Keratinocyte (primary cell): Measurements from ENCODE around the gene SIDT1.

Experiments
- EZH2 ChIP-seq: IDR thresholded peaks from one replicate; pipeline ENCODE4 v1.6.1; 2012; ENCODE audit warnings: inconsistent platforms, mild to moderate bottlenecking, low read length, moderate library complexity
- TF ChIP-seq, protein P1 (sequence below), 3 experiments: IDR thresholded peaks in 1 of 3; conservative IDR thresholded peaks in 1 of 3; optimal IDR thresholded peaks in 1 of 3; 2 replicates in 2 of 3; 3 replicates in 1 of 3; pipeline versions ENCODE3 to v1.5.1; 2011; ENCODE audit warnings: low read length in 3 of 3, mild to moderate bottlenecking in 3 of 3, moderate library complexity in 2 of 3, control low read depth in 1 of 3, inconsistent platforms in 1 of 3; ENCODE audit not compliant: insufficient read depth in 2 of 3; ENCODE audit errors: extremely low read depth in 1 of 3

DNA sequence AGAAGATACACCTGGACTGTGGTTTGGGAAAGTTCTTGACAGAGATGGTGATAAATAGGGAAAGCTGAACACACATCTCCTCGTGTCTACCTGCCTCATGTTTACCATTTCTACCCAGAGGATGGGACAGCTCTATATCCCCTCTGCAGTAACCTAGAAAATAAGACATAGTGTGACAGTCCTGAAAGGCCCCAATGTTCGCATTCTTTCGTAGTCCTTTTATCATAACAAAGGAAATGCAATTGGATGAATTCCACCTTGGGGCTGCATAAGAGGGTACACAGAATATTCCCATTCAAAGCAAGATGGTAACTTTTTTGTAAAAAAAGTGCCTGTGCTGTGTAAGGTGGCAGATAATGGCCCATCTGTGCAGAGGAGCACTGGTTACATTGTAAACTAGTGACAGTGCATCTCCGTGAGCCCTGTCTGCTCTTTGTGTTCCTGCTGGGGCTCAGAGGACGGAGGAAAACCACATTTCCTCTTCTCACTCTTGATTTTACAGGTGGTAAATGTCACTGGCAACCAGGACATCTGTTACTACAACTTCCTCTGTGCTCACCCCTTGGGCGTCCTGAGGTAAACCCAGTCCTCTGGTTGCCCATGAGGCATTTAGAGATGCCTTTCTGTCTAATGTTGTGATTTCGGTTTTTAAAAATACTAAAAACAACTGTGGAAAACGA lies 74.3 kb downstream of the SIDT1 start:
- TF ChIP-seq, protein P1, sequence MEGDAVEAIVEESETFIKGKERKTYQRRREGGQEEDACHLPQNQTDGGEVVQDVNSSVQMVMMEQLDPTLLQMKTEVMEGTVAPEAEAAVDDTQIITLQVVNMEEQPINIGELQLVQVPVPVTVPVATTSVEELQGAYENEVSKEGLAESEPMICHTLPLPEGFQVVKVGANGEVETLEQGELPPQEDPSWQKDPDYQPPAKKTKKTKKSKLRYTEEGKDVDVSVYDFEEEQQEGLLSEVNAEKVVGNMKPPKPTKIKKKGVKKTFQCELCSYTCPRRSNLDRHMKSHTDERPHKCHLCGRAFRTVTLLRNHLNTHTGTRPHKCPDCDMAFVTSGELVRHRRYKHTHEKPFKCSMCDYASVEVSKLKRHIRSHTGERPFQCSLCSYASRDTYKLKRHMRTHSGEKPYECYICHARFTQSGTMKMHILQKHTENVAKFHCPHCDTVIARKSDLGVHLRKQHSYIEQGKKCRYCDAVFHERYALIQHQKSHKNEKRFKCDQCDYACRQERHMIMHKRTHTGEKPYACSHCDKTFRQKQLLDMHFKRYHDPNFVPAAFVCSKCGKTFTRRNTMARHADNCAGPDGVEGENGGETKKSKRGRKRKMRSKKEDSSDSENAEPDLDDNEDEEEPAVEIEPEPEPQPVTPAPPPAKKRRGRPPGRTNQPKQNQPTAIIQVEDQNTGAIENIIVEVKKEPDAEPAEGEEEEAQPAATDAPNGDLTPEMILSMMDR (optimal IDR thresholded peaks at IDR 0.05 in 1 of 3, IDR thresholded peaks at IDR 0.05 in 1 of 3, conservative IDR thresholded peaks at IDR 0.05 in 1 of 3; ENCODE audit: extremely low read depth in 1 of 3, insufficient read depth in 2 of 3, low read length in 3 of 3): no peak
- no peak for TF ChIP-seq EZH2
